ENCODE data around the gene ATP11A. TPM values are rescaled to one million over a fixed set of nuclear protein-coding genes. Genes with fewer than 3 reads are reported as not detected.
"Not testable (repeated sequence)": the region's sequence is repeated elsewhere in the genome, so short reads cannot be mapped to it uniquely, and the experiment has no call there.

The ATP11A gene
- polyA plus RNA-seq, 4 donors: 34.2 to 64.6 (median 47.8) TPM

- no peak for DNase-seq (ENCODE audit: low read depth in 4 of 4, low spot score in 2 of 4)
Measured at GRCh38 chr13:112669881-112670499, 19.8 kb upstream of the ATP11A start.

- no peak for DNase-seq (ENCODE audit: low read depth in 4 of 4, low spot score in 2 of 4)
Measured at GRCh38 chr13:112670864-112671263, 19.0 kb upstream of the ATP11A start.

- DNase-seq (ENCODE audit: low read depth in 4 of 4, low spot score in 2 of 4): no peak
Measured at GRCh38 chr13:112671359-112671758, 18.5 kb upstream of the ATP11A start.

- no peak for DNase-seq (ENCODE audit: low read depth in 4 of 4, low spot score in 2 of 4)
Measured at GRCh38 chr13:112672651-112673284, 17.1 kb upstream of the ATP11A start.

DNA sequence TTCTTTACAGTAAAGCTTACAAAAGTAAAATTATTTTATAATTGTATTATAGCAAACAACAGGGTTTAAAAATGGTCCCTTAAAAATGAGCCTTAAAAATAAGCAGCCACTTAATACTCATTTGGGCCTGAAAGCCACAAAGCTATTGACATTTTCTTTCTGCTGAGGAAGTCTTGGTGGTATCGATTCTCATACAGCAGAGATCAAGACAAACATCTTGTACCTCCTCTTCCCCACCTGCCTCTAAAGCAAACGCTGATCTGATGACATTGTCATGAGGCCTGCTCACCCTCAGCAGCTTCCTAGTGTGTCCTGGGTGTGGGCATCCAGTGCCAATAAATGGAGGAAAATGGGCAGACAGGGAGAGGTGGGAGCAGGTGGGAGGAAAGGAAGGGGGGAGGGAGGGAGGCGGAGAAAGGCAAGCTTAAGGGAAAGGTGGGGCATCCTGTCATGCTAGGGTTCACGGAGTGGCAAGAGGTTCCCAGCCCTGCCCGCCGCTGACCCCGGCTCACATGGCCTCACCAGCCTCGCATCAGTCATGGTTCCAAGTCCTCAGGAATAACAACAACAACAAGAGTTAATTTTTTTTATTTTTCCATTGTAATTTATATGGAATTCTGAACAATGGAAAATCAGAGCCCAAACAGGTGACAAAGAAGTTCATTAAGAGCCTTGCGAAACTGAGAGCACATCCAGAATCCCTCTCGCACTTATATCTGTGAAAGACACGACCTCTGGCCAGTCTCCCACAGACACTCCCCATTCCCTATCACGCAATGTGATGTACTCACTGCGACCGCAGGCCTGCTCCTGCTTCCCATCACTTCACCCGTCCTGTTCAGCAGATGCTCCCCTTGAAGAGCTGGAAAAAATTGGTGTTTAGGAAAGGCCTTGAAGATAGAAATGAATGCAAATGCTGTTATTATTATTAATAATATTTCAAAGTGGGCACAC is 15.1 kb upstream of the ATP11A start:
- DNase-seq (ENCODE audit: low read depth in 4 of 4, low spot score in 2 of 4): no peak

DNA sequence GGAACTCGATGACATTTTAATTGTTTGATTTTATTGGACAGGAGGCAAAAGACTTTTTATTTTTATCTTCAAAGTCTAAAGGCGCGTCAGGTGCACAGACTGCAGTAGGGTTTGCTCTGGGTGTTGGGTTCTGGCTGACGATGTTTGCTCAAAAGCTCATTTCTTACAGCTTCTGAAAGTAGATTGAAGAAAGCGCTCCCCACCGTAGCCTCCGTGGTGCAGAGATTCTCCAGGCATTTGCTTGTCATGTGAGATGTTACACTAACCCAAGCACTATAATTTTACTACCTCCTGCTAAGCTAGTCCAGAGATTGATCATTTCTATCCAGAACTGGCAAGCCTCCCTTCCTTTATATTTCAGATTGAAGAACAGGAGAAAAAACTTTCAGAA is 14.5 kb upstream of the ATP11A start:
- DNase-seq (ENCODE audit: low read depth in 4 of 4, low spot score in 2 of 4): no peak

- DNase-seq (ENCODE audit: low read depth in 4 of 4, low spot score in 2 of 4): not testable (repeated sequence)
Measured at GRCh38 chr13:112677421-112677962, 12.3 kb upstream of the ATP11A start.

DNA sequence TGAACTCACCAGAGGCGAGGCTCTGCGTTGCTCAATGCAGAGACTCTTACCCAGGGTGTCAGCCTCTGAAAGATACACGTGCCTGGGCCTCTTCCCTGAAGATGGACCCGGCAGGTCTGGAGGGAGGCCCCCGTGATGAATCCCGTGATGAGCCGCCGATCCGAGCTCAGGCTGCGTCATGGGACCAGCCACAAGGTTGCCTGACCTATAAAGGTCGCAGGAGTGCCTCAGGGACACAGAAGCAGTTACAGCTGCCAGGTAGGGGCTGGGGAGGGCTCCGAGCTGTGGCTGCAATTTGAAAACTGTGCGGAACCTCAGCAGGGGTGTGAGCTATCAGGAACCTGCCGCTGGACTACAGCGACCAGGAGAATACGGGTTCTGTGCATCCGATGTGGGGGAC is 10.5 kb upstream of the ATP11A start:
- no peak for DNase-seq (ENCODE audit: low read depth in 4 of 4, low spot score in 2 of 4)

GRCh38 chr13:112679932-112680677 is 9.7 kb upstream of the ATP11A start:
- DNase-seq (ENCODE audit: low read depth in 4 of 4, low spot score in 2 of 4): no peak

GRCh38 chr13:112680741-112681360 is 9.0 kb upstream of the ATP11A start:
- no peak for DNase-seq (ENCODE audit: low read depth in 4 of 4, low spot score in 2 of 4)

DNA sequence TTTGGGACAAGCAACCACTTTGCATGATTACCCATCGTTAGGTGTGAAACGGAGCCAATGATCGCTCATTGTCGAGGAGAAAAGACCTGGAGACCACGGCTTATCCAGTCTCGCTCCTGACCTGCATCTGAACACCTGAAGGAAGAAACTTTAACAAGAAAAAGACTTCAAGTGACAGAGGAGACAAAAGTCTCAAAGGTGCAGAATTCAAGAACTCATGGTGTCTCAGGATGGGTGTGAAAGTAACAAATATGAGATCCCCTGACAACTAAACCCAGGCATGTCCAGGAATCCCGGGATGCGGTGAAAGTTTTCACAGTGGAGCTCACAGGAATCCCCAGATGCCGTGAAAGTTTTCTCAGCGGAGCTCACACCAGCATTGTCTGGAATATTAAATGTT is 6.3 kb upstream of the ATP11A start:
- DNase-seq (ENCODE audit: low read depth in 4 of 4, low spot score in 2 of 4): no peak

DNA sequence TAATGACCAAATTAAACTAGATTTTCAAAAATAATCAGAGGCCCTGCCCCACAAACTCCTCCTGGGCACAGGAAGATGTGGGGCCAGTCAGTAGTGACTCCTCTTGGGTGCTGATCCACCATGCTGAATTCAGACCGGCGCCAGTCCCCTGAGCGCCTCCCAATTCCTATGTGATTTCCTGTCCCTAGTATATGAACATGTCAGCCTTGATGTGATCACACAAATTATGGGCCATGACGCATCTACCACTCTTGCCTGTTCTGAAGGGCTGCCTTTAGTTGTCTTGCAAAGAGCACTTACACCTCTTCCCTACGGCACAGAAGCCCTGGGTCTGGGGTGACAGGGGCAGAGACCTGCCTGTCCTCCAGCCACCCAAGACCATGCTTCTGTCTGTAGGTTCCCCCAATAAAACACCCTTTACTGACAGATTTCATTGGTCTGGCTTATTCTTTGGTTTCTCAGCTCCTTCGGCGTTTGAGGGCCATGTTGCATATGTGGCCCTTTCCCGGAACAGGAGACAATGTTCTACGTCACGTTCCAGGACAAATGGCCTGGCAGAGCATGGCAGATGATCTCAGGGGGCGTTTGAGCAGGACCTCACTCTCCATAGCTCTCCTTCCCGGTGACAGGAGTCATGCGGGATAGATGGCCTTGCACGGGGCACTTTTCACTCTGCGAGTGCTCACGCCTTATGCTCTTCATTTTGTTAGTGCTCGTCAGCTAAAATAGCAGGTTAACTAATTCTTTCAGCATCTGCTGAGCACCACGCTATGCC is 5.6 kb upstream of the ATP11A start:
- no peak for DNase-seq (ENCODE audit: low read depth in 4 of 4, low spot score in 2 of 4)

- not testable (repeated sequence) for DNase-seq (ENCODE audit: low read depth in 4 of 4, low spot score in 2 of 4)
Measured at GRCh38 chr13:112685189-112685805, 4.5 kb upstream of the ATP11A start.

- no peak for DNase-seq (ENCODE audit: low read depth in 4 of 4, low spot score in 2 of 4)
Measured at GRCh38 chr13:112685896-112686295, 3.9 kb upstream of the ATP11A start.

GRCh38 chr13:112686364-112686763 is 3.5 kb upstream of the ATP11A start:
- DNase-seq (ENCODE audit: low read depth in 4 of 4, low spot score in 2 of 4): no peak

GRCh38 chr13:112686987-112687386 is 2.9 kb upstream of the ATP11A start:
- DNase-seq (ENCODE audit: low read depth in 4 of 4, low spot score in 2 of 4): no peak

- DNase-seq (ENCODE audit: low read depth in 4 of 4, low spot score in 2 of 4): no peak
Measured at GRCh38 chr13:112687836-112688559, 1.8 kb upstream of the ATP11A start.
